HG02973 (cell line): ENCODE measurements around the gene EXOC3L1.
A peak's percentile ranks its signal among the peaks of the same experiment; 100 is the strongest.

Experiments used
- ATAC-seq: cut with Tn5 transposase; IDR thresholded peaks from one replicate; pipeline ENCODE4 v1.9.1; 2021; ENCODE audit warnings: moderate library complexity; ENCODE audit not compliant: unreplicated experiment

Gene EXOC3L1

DNA sequence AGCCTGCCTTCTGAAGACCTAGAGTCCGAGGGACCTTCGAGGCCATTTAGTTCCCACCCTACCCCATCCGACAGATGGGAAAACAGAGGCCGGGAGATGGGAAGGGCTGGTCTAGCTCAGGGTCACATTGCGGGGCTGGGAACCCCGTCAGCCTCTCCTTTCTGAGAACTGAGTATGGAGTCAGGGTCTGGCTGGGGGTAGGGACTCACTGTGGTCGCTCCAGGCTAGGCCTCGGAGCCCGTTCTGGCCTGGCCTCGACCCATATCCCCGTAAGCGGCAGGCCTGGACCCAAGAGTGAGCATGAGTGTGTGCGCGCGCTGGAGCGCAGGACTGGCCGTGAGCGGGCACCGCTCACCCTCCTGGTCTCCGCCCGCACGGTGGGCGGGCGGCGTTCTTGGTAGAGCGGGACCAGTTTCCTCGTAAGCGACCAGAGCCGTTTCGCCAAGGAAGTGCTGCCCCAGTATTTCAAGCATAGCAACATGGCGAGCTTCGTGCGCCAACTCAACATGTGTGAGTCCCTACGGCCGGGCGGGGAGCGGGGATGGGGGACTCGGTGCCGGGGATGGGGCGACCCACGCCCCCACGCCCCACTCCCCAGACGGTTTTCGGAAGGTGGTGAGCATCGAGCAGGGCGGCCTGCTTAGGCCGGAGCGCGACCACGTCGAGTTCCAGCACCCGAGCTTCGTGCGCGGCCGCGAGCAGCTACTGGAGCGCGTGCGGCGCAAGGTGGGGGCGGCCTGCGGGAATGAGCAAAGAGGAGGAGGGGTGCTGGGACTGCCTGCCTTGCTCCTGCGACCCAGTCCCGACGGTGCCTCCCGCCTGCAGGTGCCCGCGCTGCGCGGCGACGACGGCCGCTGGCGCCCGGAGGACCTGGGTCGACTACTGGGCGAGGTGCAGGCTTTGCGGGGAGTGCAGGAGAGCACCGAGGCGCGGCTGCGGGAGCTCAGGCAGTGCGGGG lies 24.5 kb downstream of the EXOC3L1 start:
- no peak for ATAC-seq

- ATAC-seq = no peak
Observed at GRCh38 chr16:67164599-67165061, 25.3 kb downstream of the EXOC3L1 start, which contains the start of gene HSF4. TSS of gene HSF4 (plus strand) at chr16:67164745. CDS start at chr16:67164812, 67 bp downstream.

DNA sequence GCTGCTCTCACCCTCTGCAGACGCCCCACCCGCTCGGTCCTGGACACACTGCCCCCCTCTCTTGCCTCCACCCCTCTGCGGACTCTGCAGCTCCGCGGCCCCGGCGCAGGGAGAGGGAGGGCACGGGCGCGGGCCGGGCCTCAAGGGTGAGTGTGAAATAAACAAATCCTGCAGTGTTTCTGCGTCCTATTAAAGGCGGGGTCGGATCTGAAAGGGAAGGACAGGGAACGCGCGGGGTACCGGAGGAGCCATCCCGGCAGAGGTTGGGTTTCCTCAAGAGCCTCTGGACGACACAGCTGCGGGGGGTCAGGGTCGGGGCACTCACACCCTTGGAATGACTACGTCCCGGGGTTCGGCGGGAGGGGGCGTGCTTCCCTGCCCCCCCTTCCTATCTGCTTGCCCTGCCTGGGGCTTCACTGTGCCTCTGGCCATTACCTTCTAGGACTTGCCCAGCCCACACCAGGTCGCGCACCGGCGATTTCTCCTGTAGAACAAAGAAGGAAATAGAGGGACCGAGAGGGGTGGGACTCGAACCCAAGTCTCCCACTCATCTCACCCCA lies 25.9 kb downstream of the EXOC3L1 start:
- ATAC-seq = no peak

DNA sequence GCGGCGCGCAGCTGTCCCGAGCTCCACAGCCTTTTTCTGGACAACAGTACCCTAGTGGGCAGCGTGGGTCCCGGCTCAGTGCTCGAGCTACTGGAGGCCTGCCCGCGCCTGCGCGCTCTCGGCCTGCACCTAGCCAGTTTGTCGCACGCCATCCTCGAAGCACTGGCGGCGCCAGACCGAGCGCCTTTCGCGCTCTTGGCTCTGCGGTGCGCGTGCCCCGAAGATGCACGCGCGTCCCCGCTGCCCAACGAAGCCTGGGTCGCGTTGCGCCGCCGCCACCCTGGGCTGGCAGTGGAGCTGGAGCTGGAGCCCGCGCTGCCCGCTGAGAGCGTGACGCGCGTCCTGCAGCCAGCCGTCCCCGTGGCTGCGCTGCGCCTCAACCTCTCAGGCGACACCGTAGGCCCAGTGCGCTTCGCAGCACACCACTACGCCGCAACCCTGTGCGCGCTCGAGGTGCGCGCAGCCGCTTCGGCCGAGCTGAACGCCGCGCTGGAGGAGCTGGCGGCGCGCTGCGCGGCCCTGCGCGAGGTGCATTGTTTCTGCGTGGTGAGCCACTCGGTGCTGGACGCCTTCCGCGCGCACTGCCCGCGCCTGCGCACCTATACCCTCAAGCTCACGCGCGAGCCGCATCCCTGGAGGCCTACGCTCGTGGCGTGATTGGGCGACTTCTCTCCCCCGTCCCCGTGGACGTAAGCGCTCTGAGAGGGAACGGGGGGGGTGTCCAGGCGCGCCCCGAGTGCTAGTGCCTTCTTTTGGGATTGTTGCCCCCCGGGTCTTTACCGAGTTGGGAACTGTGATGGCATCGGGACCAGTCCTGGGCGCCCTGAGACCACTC lies 26.6 kb downstream of the EXOC3L1 start:
- no peak for ATAC-seq

GRCh38 chr16:67162506-67163163 lies 27.3 kb downstream of the EXOC3L1 start:
- no peak for ATAC-seq

- no peak for ATAC-seq
Observed at GRCh38 chr16:67161595-67162058, 28.3 kb downstream of the EXOC3L1 start.

- ATAC-seq = peak; percentile 34
Observed at GRCh38 chr16:67158637-67159600, 31.0 kb downstream of the EXOC3L1 start.

DNA sequence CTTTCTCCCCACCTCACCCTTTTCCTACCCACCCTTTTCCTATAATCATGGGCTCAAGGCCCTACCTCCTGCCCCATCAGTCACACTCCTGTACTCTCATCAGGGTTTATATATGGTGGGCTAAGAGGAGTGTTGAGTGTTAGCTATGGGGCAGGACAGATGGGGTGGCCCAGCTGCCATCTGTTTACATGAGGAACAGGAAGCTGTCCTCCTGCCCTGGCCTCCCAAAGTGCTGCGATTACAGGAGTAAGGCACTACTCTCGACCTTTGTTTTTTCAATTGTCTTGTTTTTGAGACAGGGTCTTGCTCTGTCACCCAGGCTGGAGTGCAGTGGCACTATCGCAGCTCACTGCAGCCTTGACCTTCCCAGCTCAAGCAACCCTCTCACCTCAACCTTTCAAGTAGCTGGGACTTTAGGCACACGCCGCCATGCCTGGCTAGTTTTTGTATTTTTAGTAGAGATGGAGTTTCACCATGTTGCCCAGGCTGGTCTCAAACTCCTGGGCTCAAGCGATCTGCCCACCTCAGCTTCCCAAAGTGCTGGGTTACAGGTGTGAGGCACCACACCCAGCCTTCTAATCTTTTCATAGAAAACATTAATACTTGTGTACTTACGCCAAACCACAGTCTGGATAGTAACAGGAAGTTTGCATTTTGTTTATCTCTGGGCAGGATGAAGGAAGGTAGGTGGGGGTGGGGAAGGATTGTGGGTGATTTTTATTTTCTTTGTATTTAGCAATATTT lies 31.9 kb downstream of the EXOC3L1 start:
- ATAC-seq = no peak

DNA sequence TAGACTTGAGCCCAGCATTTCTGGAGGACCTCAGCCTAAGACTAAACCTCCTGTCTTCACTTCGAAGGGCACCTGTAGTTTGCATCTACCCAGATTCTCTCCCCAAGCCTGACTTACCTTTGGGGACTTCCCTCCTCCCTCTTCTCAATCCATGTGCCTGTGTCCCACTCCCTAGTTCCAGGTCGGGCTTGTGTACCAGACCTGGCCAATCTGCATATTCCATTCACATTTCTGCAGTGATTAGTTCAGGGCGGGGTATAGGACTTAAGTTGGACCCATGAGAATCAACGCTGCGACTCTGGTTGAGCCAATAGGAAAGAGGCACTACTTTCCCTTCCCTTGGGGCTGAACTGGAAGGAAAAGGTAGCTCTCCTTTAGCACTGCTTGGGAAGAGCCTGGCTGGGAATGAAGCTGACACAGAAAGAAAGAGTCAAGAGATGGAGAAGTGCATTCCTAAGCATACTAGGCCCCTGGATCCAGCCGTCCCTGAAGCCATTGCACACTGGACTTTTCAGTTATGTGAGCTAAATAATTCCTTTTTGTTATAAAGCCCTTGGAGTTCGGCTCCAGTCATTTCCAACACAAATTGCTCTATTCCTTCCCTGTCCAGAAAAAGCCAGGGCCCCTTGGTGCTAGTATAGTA lies 32.7 kb downstream of the EXOC3L1 start:
- no peak for ATAC-seq

DNA sequence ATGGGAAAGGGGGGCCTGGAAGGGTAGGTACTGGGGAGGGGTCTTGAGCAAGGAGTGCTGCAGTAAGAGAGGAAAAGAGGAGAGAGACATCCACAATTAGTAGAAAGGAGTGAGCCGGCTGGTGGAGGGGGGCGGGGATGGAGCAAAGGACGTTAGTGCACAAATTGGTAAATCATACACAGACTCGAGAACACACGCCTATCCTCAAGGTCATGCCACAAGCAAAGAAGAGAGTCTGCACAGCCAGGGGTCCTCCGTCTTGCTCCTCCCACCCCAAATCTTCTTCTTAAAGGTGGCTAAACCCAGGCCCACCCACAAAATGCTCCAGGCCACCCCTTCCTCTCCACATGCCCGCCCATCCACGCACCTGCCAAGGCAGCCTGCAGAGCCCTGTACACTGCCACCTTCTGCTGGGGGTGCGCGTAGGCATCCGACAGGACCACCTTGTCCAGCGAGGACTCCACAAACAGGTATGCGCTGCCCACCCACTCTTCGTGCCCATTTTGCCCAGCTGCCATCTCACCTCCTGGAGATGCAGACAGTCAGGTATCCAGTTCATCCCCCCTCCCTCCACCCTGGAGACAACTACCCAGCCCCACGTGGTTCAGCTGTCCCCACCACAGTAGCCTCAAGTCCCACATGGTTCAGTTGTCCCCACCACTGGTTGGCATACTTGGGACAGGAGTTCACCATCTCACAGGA lies 33.6 kb downstream of the EXOC3L1 start:
- no peak for ATAC-seq

GRCh38 chr16:67155295-67156142 lies 34.4 kb downstream of the EXOC3L1 start:
- no peak for ATAC-seq

- ATAC-seq = no peak
Observed at GRCh38 chr16:67154578-67155294, 35.2 kb downstream of the EXOC3L1 start.

- ATAC-seq = no peak
Observed at GRCh38 chr16:67151431-67152097, 38.4 kb downstream of the EXOC3L1 start.

- ATAC-seq = no peak
Observed at GRCh38 chr16:67150833-67151396, 39.0 kb downstream of the EXOC3L1 start, which contains the start of gene B3GNT9. TSS of gene B3GNT9 (minus strand) at chr16:67150998. CDS start at chr16:67150485, 513 bp downstream.
